ENCODE data around the gene BNIP3.

DNA sequence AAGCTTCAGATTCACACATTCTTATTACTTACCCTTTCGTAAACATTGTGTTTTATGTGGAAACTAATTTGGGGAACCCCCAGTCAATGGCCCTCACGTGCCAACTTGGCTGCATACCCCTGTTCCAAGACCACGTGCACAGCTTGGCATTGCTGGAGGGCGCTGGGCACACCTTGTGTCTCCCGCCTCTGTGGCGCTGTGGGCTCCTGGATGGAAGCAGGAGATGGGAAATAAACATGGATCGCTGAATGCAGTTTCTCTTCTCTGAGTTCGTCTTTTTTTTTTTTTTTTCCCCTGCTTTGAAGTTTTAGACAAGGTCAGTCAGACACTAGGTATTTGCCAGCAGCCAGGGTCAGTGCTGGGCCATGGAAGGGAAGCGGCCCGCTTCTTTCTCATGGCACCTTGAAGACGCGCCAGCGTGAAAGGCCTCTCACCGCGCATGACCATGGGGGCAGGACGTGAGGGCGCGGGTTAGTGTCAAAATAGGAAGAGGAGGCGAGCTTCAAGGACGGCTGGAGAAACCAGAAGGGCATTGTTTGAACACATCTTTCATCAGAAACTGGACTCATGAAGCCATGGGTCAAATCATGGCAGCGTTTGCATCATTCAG lies 27.3 kb downstream of the BNIP3 start:
- TF ChIP-seq, protein P1, sequence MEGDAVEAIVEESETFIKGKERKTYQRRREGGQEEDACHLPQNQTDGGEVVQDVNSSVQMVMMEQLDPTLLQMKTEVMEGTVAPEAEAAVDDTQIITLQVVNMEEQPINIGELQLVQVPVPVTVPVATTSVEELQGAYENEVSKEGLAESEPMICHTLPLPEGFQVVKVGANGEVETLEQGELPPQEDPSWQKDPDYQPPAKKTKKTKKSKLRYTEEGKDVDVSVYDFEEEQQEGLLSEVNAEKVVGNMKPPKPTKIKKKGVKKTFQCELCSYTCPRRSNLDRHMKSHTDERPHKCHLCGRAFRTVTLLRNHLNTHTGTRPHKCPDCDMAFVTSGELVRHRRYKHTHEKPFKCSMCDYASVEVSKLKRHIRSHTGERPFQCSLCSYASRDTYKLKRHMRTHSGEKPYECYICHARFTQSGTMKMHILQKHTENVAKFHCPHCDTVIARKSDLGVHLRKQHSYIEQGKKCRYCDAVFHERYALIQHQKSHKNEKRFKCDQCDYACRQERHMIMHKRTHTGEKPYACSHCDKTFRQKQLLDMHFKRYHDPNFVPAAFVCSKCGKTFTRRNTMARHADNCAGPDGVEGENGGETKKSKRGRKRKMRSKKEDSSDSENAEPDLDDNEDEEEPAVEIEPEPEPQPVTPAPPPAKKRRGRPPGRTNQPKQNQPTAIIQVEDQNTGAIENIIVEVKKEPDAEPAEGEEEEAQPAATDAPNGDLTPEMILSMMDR (IDR thresholded peaks at IDR 0.05): no peak
- TF ChIP-seq POLR2AphosphoS5 (IDR thresholded peaks at IDR 0.05): no peak

Measured in upper lobe of left lung (tissue), 4 donors.